ENCODE measurements around the gene HJURP. TPM values are rescaled to one million over a fixed set of nuclear protein-coding genes. Genes with fewer than 3 reads are reported as not detected.

The HJURP gene
- polyA plus RNA-seq, 3 donors, result not detected

- intact Hi-C loops (cut with micrococcal nuclease), result no loop called here
- no peaks in the 10 kb centered on the region for H3K36me3 Mint-ChIP-seq
- 95% methylated on average over 16 of the region's 18 CpGs for WGBS (ENCODE audit: insufficient coverage)
- H3K4me3 Mint-ChIP-seq, result no peak overlapping the region
- no peaks in the 10 kb centered on the region for H3K9me3 ChIP-seq (replicated peaks in 1 of 2; ENCODE audit: control insufficient read depth in 1 of 2, insufficient read depth in 1 of 2, low read length in 2 of 2)
- TF ChIP-seq CTCF (IDR thresholded peaks at IDR 0.05), result no peak
- peaks cover 4 to 8% of the 10 kb centered on the region in 2 donors for H3K4me1 ChIP-seq (ENCODE audit: control insufficient read depth in 1 of 2, insufficient read depth in 2 of 2, low read length in 2 of 2)
- no peak overlapping the region for H3K27ac ChIP-seq (ENCODE audit: low read depth in 1 of 2, low read length in 2 of 2)
- H3K27ac Mint-ChIP-seq, result no peak overlapping the region
- H3K27me3 Mint-ChIP-seq (ENCODE audit: low read depth in 3 of 3), result peaks cover 2 to 7% (median 3%) of the 10 kb centered on the region in 3 donors
- DNase-seq, result no peak
- no peaks in the 10 kb centered on the region for H3K79me2 ChIP-seq (ENCODE audit: insufficient read depth, low read length)
- peaks cover 7% of the 10 kb centered on the region for H3K4me1 Mint-ChIP-seq
- no peak overlapping the region for H3K9ac ChIP-seq (ENCODE audit: insufficient read depth, low read length, poor library complexity, severe bottlenecking)
- no peak overlapping the region for H2AFZ ChIP-seq (ENCODE audit: insufficient read depth, low read depth, low read length, poor library complexity, severe bottlenecking)
- H3K4me3 ChIP-seq (replicated peaks in 1 of 3; ENCODE audit: low read depth in 2 of 3, low read length in 3 of 3), result no peak overlapping the region
- H3K36me3 ChIP-seq (replicated peaks in 1 of 2; ENCODE audit: control insufficient read depth in 1 of 2, insufficient read depth in 2 of 2, low read length in 2 of 2), result no peaks in the 10 kb centered on the region
- H3K4me2 ChIP-seq (replicated peaks; ENCODE audit: extremely low read depth, low read length, poor library complexity, severe bottlenecking), result no peak overlapping the region
- H4K20me1 ChIP-seq (ENCODE audit: insufficient read depth, low read length), result no peaks in the 10 kb centered on the region
- no peaks in the 10 kb centered on the region for H3K27me3 ChIP-seq (ENCODE audit: control insufficient read depth in 2 of 2, insufficient read depth in 2 of 2, low read length in 2 of 2)
- no peaks in the 10 kb centered on the region for H3K9me3 Mint-ChIP-seq
Measured at GRCh38 chr2:233819884-233820773, 34.2 kb downstream of the HJURP start.

- no peak overlapping the region for H3K4me3 ChIP-seq (replicated peaks in 1 of 3; ENCODE audit: low read depth in 2 of 3, low read length in 3 of 3)
- Mint-ChIP-seq H3K4me1 (peaks cover 7% of the 10 kb centered on the region), H3K9me3 (peaks cover 0 to 2% (median 0%) of the 10 kb centered on the region in 7 donors), H3K4me3 (no peak overlapping the region), H3K27me3 (ENCODE audit: low read depth in 3 of 3) (peaks cover 2 to 7% (median 7%) of the 10 kb centered on the region in 3 donors), H3K36me3 (no peaks in the 10 kb centered on the region), H3K27ac (no peak overlapping the region)
- H3K9me3 ChIP-seq (replicated peaks in 1 of 2; ENCODE audit: control insufficient read depth in 1 of 2, insufficient read depth in 1 of 2, low read length in 2 of 2), result no peaks in the 10 kb centered on the region
- WGBS (ENCODE audit: insufficient coverage), result 83% methylated on average over 9 of the region's 17 CpGs
- no peak overlapping the region for H3K27ac ChIP-seq (ENCODE audit: low read depth in 1 of 2, low read length in 2 of 2)
- intact Hi-C loops (cut with micrococcal nuclease), result no loop called here
- H3K9ac ChIP-seq (ENCODE audit: insufficient read depth, low read length, poor library complexity, severe bottlenecking), result no peak overlapping the region
- no peaks in the 10 kb centered on the region for H3K79me2 ChIP-seq (ENCODE audit: insufficient read depth, low read length)
- H4K20me1 ChIP-seq (ENCODE audit: insufficient read depth, low read length), result no peaks in the 10 kb centered on the region
- H3K4me2 ChIP-seq (replicated peaks; ENCODE audit: extremely low read depth, low read length, poor library complexity, severe bottlenecking), result no peak overlapping the region
- no peak for DNase-seq
- H2AFZ ChIP-seq (ENCODE audit: insufficient read depth, low read depth, low read length, poor library complexity, severe bottlenecking), result no peak overlapping the region
- no peak for TF ChIP-seq CTCF (IDR thresholded peaks at IDR 0.05)
- H3K27me3 ChIP-seq (ENCODE audit: control insufficient read depth in 2 of 2, insufficient read depth in 2 of 2, low read length in 2 of 2), result no peaks in the 10 kb centered on the region
- H3K36me3 ChIP-seq (replicated peaks in 1 of 2; ENCODE audit: control insufficient read depth in 1 of 2, insufficient read depth in 2 of 2, low read length in 2 of 2), result no peaks in the 10 kb centered on the region
- peaks cover 4 to 8% of the 10 kb centered on the region in 2 donors for H3K4me1 ChIP-seq (ENCODE audit: control insufficient read depth in 1 of 2, insufficient read depth in 2 of 2, low read length in 2 of 2)
Measured at GRCh38 chr2:233818639-233819621, 35.4 kb downstream of the HJURP start.
